ENCODE measurements around the gene TIMM21.

GRCh38 chr18:74190086-74190485, 41.8 kb downstream of the TIMM21 start:
- no peak for TF ChIP-seq PKNOX1 (IDR thresholded peaks at IDR 0.05)
- no peak for TF ChIP-seq SUZ12 (IDR thresholded peaks at IDR 0.05)
